ENCODE data around the gene HEXB.

GRCh38 chr5:74642543-74642863, 42.5 kb upstream of the HEXB start:
- no peak for TF ChIP-seq CTCF (IDR thresholded peaks at IDR 0.05; ENCODE audit: borderline replicate concordance, extremely low read depth, low read length, poor library complexity, severe bottlenecking)
- TF ChIP-seq EZH2 (IDR thresholded peaks at IDR 0.05; ENCODE audit: borderline replicate concordance, low read depth, low read length, severe bottlenecking), result no peak

Measured in DND-41 (cell line).